Upper lobe of left lung (tissue), 4 donors: Measurements from ENCODE around the gene IRF4.

Source experiments
- EP300 ChIP-seq, 4 donors: sonication (generic); formaldehyde crosslinking; IDR thresholded peaks; one replicate each; pipeline ENCODE4 v1.5.1; 2017; ENCODE audit warnings: antibody characterized with exemption in 4 of 4, control low read depth in 2 of 4
- POLR2A ChIP-seq, 4 donors: fragments of 450-650 bp; IDR thresholded peaks; one replicate each; pipeline ENCODE4 v1.5.1; 2016 to 2017; ENCODE audit warnings: antibody characterized with exemption in 4 of 4, mild to moderate bottlenecking in 2 of 4
- TF ChIP-seq, protein P1 (sequence below), 6 experiments: fragments of 450-650 bp in 4 of 6; fragments of 200-600 bp in 2 of 6; sonication (generic) in 2 of 6; IDR thresholded peaks; one replicate each; pipeline ENCODE4 v1.5.1; 2016 to 2019; ENCODE audit warnings: antibody characterized with exemption in 6 of 6

DNA sequence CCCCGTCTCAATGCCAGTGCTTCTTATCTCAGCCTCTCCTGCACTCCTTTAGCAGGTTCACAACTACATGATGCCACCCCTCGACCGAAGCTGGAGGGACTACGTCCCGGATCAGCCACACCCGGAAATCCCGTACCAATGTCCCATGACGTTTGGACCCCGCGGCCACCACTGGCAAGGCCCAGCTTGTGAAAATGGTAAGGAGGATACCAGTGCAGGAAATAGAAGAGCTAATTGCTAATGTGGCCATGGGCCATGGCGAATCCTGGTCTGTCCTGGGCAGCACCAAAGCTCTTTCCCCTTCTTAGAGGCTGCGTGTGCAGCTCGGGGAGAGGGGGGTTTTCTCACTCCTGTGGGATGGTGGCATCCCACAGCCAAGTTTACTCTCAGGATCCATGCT is 5.5 kb downstream of the IRF4 start:
- TF ChIP-seq, protein P1, sequence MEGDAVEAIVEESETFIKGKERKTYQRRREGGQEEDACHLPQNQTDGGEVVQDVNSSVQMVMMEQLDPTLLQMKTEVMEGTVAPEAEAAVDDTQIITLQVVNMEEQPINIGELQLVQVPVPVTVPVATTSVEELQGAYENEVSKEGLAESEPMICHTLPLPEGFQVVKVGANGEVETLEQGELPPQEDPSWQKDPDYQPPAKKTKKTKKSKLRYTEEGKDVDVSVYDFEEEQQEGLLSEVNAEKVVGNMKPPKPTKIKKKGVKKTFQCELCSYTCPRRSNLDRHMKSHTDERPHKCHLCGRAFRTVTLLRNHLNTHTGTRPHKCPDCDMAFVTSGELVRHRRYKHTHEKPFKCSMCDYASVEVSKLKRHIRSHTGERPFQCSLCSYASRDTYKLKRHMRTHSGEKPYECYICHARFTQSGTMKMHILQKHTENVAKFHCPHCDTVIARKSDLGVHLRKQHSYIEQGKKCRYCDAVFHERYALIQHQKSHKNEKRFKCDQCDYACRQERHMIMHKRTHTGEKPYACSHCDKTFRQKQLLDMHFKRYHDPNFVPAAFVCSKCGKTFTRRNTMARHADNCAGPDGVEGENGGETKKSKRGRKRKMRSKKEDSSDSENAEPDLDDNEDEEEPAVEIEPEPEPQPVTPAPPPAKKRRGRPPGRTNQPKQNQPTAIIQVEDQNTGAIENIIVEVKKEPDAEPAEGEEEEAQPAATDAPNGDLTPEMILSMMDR (IDR thresholded peaks at IDR 0.05), result no peak
- TF ChIP-seq POLR2A (IDR thresholded peaks at IDR 0.05) (no peak), EP300 (IDR thresholded peaks at IDR 0.05) (no peak)
